Transverse colon (tissue), 4 donors: Measurements from ENCODE around the gene NOC4L.

Source experiments
- EP300 ChIP-seq: sonication (generic); formaldehyde crosslinking; IDR thresholded peaks from one replicate; pipeline ENCODE4 v1.6.1; 2017; ENCODE audit warnings: antibody characterized with exemption, low read depth
- POLR2A ChIP-seq: fragments of 450-650 bp; IDR thresholded peaks from one replicate; pipeline ENCODE4 v1.6.1; 2016; ENCODE audit warnings: antibody characterized with exemption, mild to moderate bottlenecking, moderate library complexity
- POLR2AphosphoS5 ChIP-seq, 3 donors: sonication (generic); formaldehyde crosslinking; IDR thresholded peaks; one replicate each; pipeline ENCODE4 v1.6.1; 2016; ENCODE audit warnings: antibody characterized with exemption in 3 of 3
- TF ChIP-seq, protein P1 (sequence below), 5 experiments: fragments of 200-600 bp in 3 of 5; fragments of 450-650 bp in 2 of 5; sonication (generic) in 3 of 5; IDR thresholded peaks; 1 replicate in 2 of 5; 2 replicates in 3 of 5; pipeline ENCODE4 v1.5.1; 2016 to 2017; ENCODE audit warnings: antibody characterized with exemption in 5 of 5, inconsistent platforms in 3 of 5, mild to moderate bottlenecking in 2 of 5, moderate library complexity in 1 of 5

DNA sequence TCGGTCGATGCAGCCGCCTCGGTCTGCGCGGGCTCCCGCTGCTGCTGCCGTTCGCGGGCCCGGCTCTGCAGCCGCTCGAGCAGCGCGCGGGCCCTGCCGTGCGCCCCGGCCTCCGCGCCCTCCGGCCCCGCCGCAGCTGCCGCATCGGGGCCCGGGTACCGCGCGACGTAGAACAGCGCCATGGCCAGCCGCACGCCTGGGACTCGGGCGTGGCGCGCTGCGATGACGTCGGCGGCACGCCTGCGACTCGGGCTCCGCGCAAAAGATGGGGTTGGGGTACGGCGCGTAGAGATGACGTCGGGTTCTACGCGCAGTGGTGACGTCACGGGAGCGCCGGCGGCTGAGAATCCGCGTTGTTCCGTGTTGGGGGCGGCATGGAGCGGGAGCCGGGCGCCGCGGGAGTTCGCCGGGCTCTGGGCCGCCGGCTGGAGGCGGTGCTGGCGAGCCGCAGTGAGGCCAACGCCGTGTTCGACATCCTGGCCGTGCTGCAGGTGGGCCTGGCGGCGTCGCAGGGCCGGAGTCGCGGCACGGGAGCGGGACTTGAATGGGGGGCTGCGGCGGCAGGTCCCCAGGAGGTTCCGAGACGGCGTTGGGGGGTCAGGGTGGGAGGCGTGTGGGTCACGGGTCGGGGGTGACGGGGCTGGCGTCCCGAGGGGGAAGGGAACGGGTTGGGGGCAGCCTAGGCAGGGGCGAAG lies at the start of gene NOC4L, which contains the start of gene DDX51:
- TF ChIP-seq, protein P1, sequence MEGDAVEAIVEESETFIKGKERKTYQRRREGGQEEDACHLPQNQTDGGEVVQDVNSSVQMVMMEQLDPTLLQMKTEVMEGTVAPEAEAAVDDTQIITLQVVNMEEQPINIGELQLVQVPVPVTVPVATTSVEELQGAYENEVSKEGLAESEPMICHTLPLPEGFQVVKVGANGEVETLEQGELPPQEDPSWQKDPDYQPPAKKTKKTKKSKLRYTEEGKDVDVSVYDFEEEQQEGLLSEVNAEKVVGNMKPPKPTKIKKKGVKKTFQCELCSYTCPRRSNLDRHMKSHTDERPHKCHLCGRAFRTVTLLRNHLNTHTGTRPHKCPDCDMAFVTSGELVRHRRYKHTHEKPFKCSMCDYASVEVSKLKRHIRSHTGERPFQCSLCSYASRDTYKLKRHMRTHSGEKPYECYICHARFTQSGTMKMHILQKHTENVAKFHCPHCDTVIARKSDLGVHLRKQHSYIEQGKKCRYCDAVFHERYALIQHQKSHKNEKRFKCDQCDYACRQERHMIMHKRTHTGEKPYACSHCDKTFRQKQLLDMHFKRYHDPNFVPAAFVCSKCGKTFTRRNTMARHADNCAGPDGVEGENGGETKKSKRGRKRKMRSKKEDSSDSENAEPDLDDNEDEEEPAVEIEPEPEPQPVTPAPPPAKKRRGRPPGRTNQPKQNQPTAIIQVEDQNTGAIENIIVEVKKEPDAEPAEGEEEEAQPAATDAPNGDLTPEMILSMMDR (IDR thresholded peaks at IDR 0.05): peak in 1 of 5 experiments; percentile 31
- peak; percentile 69 for TF ChIP-seq POLR2A
- no peak for TF ChIP-seq EP300
- TF ChIP-seq POLR2AphosphoS5 (IDR thresholded peaks at IDR 0.05): peak; percentile 93 to 95 (median 93)
